ENCODE measurements around the gene PNPT1.

GRCh38 chr2:55585451-55586080, 108.1 kb downstream of the PNPT1 start:
- TF ChIP-seq CTCF (IDR thresholded peaks at IDR 0.05; ENCODE audit: insufficient read depth, low read length, poor library complexity, severe bottlenecking) (no peak), EZH2phosphoT487 (conservative IDR thresholded peaks at IDR 0.05; ENCODE audit: low read length) (no peak)
